Motor neuron (in vitro differentiated cells): ENCODE measurements around the gene MED31. TPM values are rescaled to one million over a fixed set of nuclear protein-coding genes. Genes with fewer than 3 reads are reported as not detected.
A peak's percentile ranks its signal among the peaks of the same experiment; 100 is the strongest.
"Not testable (repeated sequence)": the region's sequence is repeated elsewhere in the genome, so short reads cannot be mapped to it uniquely, and the experiment has no call there.

Experiments
- ATAC-seq, 8 experiments: fragments of 200-7000 bp; cut with Tn5 transposase; replicated peaks in 6 of 8; 2 replicates each; pipeline ENCODE4 v1.8.0; 2021; ENCODE audit warnings: mild to moderate bottlenecking in 8 of 8, moderate library complexity in 8 of 8
- H3K27ac ChIP-seq, 2 donors: fragments of 250-450 bp; sonication (Bioruptor Pico); 2 replicates each; pipeline ENCODE4 v1.9.0; 2021; ENCODE audit warnings: antibody characterized with exemption in 2 of 2, mild to moderate bottlenecking in 2 of 2, moderate library complexity in 1 of 2
- H3K4me1 ChIP-seq, 2 donors: fragments of 250-450 bp; sonication (Bioruptor Pico); replicated peaks in 1 of 2; 2 replicates each; pipeline ENCODE4 v1.6.1; 2021; ENCODE audit warnings: antibody characterized with exemption in 2 of 2, mild to moderate bottlenecking in 2 of 2, moderate library complexity in 1 of 2
- H3K4me3 ChIP-seq, 5 donors: fragments of 250-450 bp; sonication (Bioruptor Pico); 2 replicates each; pipeline ENCODE4 v1.9.0; 2021; ENCODE audit warnings: antibody characterized with exemption in 5 of 5, mild to moderate bottlenecking in 5 of 5, moderate library complexity in 4 of 5
- WGBS, 10 experiments: fragments of 450-650 bp; shearing (Covaris generic); methylation state at CpG; one replicate each; pipeline ENCODE4 v1.0.0; 2022; 5-methylcytosine and 5-hydroxymethylcytosine counted together
- in situ Hi-C, 9 experiments: fragments of 400-800 bp; cut with MboI; loops; one replicate each; pipeline ENCODE4 v1.15.0; 2021; ENCODE audit warnings: low sequenced_read_pairs in 9 of 9, low pct_unique_long_range_greater_than_20kb in 2 of 9; ENCODE audit not compliant: unreplicated experiment in 9 of 9
- total RNA-seq, 8 experiments: library from RNA; unstranded; fragments of 300-600 nt; gene quantifications; 2 replicates each; pipeline versions ENCODE4 v1.2.3 to v1.2.4, GENCODE V29; 2022

Gene MED31
- total RNA-seq, 8 experiments from 2014 or later: 11.7 to 31.8 (median 18.0) TPM

GRCh38 chr17:6674586-6674985 is 23.2 kb upstream of the MED31 start:
- H3K4me1 ChIP-seq: no peaks in the 10 kb centered on the region
- in situ Hi-C loops: loop anchor here in 3 of 9 experiments (25.0 kb wide), 2 partner anchors 163 to 338 kb away; partner anchors contain the start of genes BCL6B (in 2 of the 3), RNASEK (in 2 of the 3) and TEKT1 (in 1 of the 3)
- no peak overlapping the region for H3K4me3 ChIP-seq
- H3K27ac ChIP-seq: no peak overlapping the region
- 60 to 100% (median 84%) methylated on average over 1 to 4 of the region's 13 CpGs; no CpG with 5 or more reads in 4 of the 10 experiments for WGBS, 10 experiments
- no peak for ATAC-seq

- no peak overlapping the region for H3K4me3 ChIP-seq
- in situ Hi-C loops: loop anchor here in 3 of 9 experiments (25.0 kb wide), 2 partner anchors 166 to 341 kb away; partner anchors contain the start of genes BCL6B (in 2 of the 3), RNASEK (in 2 of the 3) and TEKT1 (in 1 of the 3)
- no peak overlapping the region for H3K27ac ChIP-seq
- WGBS, 10 experiments: 60 to 93% (median 71%) methylated on average over 1 to 5 of the region's 7 CpGs; no CpG with 5 or more reads in 5 of the 10 experiments
- peak in 2 of 8 experiments; percentile 26 to 39 for ATAC-seq
- H3K4me1 ChIP-seq: no peaks in the 10 kb centered on the region
Observed at GRCh38 chr17:6671431-6671830, 20.0 kb upstream of the MED31 start.

GRCh38 chr17:6670999-6671398 is 19.6 kb upstream of the MED31 start:
- ATAC-seq: no peak
- Histone ChIP-seq H3K4me3 (no peak overlapping the region), H3K4me1 (no peaks in the 10 kb centered on the region), H3K27ac (no peak overlapping the region)
- WGBS, 10 experiments: 71 to 100% (median 83%) methylated on average over 1 to 5 of the region's 6 CpGs; no CpG with 5 or more reads in 4 of the 10 experiments
- in situ Hi-C loops: loop anchor here in 3 of 9 experiments (25.0 kb wide), 2 partner anchors 166 to 341 kb away; partner anchors contain the start of genes BCL6B (in 2 of the 3), RNASEK (in 2 of the 3) and TEKT1 (in 1 of the 3)

GRCh38 chr17:6670571-6670970 is 19.2 kb upstream of the MED31 start:
- WGBS, 10 experiments: 80 to 100% (median 89%) methylated on average over 1 to 6 of the region's 8 CpGs; no CpG with 5 or more reads in 3 of the 10 experiments
- ATAC-seq: no peak
- H3K27ac ChIP-seq: no peak overlapping the region
- H3K4me3 ChIP-seq: no peak overlapping the region
- H3K4me1 ChIP-seq: no peaks in the 10 kb centered on the region
- in situ Hi-C loops: loop anchor here in 3 of 9 experiments (25.0 kb wide), 2 partner anchors 167 to 342 kb away; partner anchors contain the start of genes BCL6B (in 2 of the 3), RNASEK (in 2 of the 3) and TEKT1 (in 1 of the 3)

GRCh38 chr17:6669479-6670212 is 18.2 kb upstream of the MED31 start:
- WGBS, 10 experiments: 10 to 88% (median 76%) methylated on average over 2 to 9 of the region's 10 CpGs; no CpG with 5 or more reads in 3 of the 10 experiments
- H3K4me1 ChIP-seq: no peaks in the 10 kb centered on the region
- no peak overlapping the region for H3K4me3 ChIP-seq
- no peak overlapping the region for H3K27ac ChIP-seq
- ATAC-seq: no peak
- in situ Hi-C loops: loop anchor here in 5 of 9 experiments (10.0 to 25.0 kb wide), 5 partner anchors 95 to 343 kb away; partner anchors contain the start of genes BCL6B (in 2 of the 5), RNASEK (in 2 of the 5) and TEKT1 (in 1 of the 5)

- in situ Hi-C loops: loop anchor here in 5 of 9 experiments (10.0 to 25.0 kb wide), 5 partner anchors 96 to 343 kb away; partner anchors contain the start of genes BCL6B (in 2 of the 5), RNASEK (in 2 of the 5) and TEKT1 (in 1 of the 5)
- 40 to 85% (median 64%) methylated on average over 2 to 9 of the region's 14 CpGs; no CpG with 5 or more reads in 2 of the 10 experiments for WGBS, 10 experiments
- Histone ChIP-seq H3K27ac (no peak overlapping the region), H3K4me3 (no peak overlapping the region), H3K4me1 (no peaks in the 10 kb centered on the region)
- no peak for ATAC-seq
Observed at GRCh38 chr17:6668727-6669425, 17.5 kb upstream of the MED31 start.

- no peaks in the 10 kb centered on the region for H3K4me1 ChIP-seq
- in situ Hi-C loops: loop anchor here in 5 of 9 experiments (10.0 to 25.0 kb wide), 5 partner anchors 97 to 344 kb away; partner anchors contain the start of genes BCL6B (in 2 of the 5), RNASEK (in 2 of the 5) and TEKT1 (in 1 of the 5)
- ATAC-seq: no peak
- no peak overlapping the region for H3K4me3 ChIP-seq
- 29 to 100% (median 77%) methylated on average over 1 to 11 of the region's 17 CpGs; no CpG with 5 or more reads in 3 of the 10 experiments for WGBS, 10 experiments
- H3K27ac ChIP-seq: no peak overlapping the region
Observed at GRCh38 chr17:6668219-6668618, 16.8 kb upstream of the MED31 start.

GRCh38 chr17:6667516-6667915 is 16.1 kb upstream of the MED31 start:
- WGBS, 10 experiments: 32 to 73% (median 55%) methylated on average over 1 to 5 of the region's 6 CpGs; no CpG with 5 or more reads in 6 of the 10 experiments
- ATAC-seq: no peak
- no peak overlapping the region for H3K4me3 ChIP-seq
- in situ Hi-C loops: loop anchor here in 5 of 9 experiments (10.0 to 25.0 kb wide), 5 partner anchors 97 to 345 kb away; partner anchors contain the start of genes BCL6B (in 2 of the 5), RNASEK (in 2 of the 5) and TEKT1 (in 1 of the 5)
- no peak overlapping the region for H3K27ac ChIP-seq
- no peaks in the 10 kb centered on the region for H3K4me1 ChIP-seq

- Histone ChIP-seq H3K27ac (no peak overlapping the region), H3K4me1 (no peaks in the 10 kb centered on the region), H3K4me3 (no peak overlapping the region)
- in situ Hi-C loops: loop anchor here in 5 of 9 experiments (10.0 to 25.0 kb wide), 5 partner anchors 98 to 346 kb away; partner anchors contain the start of genes BCL6B (in 2 of the 5), RNASEK (in 2 of the 5) and TEKT1 (in 1 of the 5)
- WGBS, 10 experiments: 87 to 100% (median 94%) methylated on average over 3 to 6 of the region's 6 CpGs; no CpG with 5 or more reads in 7 of the 10 experiments
- ATAC-seq: no peak
Observed at GRCh38 chr17:6666557-6666956, 15.2 kb upstream of the MED31 start.

- in situ Hi-C loops: loop anchor here in 5 of 9 experiments (10.0 to 25.0 kb wide), 5 partner anchors 99 to 346 kb away; partner anchors contain the start of genes BCL6B (in 2 of the 5), RNASEK (in 2 of the 5) and TEKT1 (in 1 of the 5)
- Histone ChIP-seq H3K4me1 (no peaks in the 10 kb centered on the region), H3K27ac (no peak overlapping the region), H3K4me3 (no peak overlapping the region)
- ATAC-seq: peak; percentile 76 to 99 (median 94)
- WGBS, 10 experiments: 0 to 16% (median 7%) methylated on average over 2 to 7 of the region's 9 CpGs; no CpG with 5 or more reads in 3 of the 10 experiments
Observed at GRCh38 chr17:6666077-6666521, 14.7 kb upstream of the MED31 start.

GRCh38 chr17:6663200-6663599 is 11.8 kb upstream of the MED31 start:
- H3K4me3 ChIP-seq, H3K4me1 ChIP-seq, H3K27ac ChIP-seq, ATAC-seq: not testable (repeated sequence)
- in situ Hi-C loops: loop anchor here in 5 of 9 experiments (10.0 to 25.0 kb wide), 5 partner anchors 102 to 349 kb away; partner anchors contain the start of genes BCL6B (in 2 of the 5), RNASEK (in 2 of the 5) and TEKT1 (in 1 of the 5)
- 20 to 100% (median 80%) methylated on average over 1 to 11 of the region's 14 CpGs; no CpG with 5 or more reads in 1 of the 10 experiments for WGBS, 10 experiments

GRCh38 chr17:6661464-6661848 is 10.1 kb upstream of the MED31 start:
- Histone ChIP-seq H3K27ac (no peak overlapping the region), H3K4me3 (no peak overlapping the region), H3K4me1 (no peaks in the 10 kb centered on the region)
- in situ Hi-C loops: loop anchor here in 5 of 9 experiments (10.0 to 25.0 kb wide), 5 partner anchors 103 to 351 kb away; partner anchors contain the start of genes BCL6B (in 2 of the 5), RNASEK (in 2 of the 5) and TEKT1 (in 1 of the 5)
- 0 to 72% (median 53%) methylated on average over 1 to 2 of the region's 2 CpGs for WGBS, 10 experiments
- no peak for ATAC-seq
